ENCODE data around the gene ORC4.

The ORC4 gene

GRCh38 chr2:147888680-147889079 lies 131.9 kb downstream of the ORC4 start:
- Histone ChIP-seq H3K9ac (ENCODE audit: low read length) (peak overlapping the region; percentile 53), H3K4me3 (ENCODE audit: low read length) (peak overlapping the region; percentile 68), H3K36me3 (ENCODE audit: control insufficient read depth, insufficient read depth, low read length, severe bottlenecking) (no peaks in the 10 kb centered on the region), H3K4me1 (ENCODE audit: control insufficient read depth, insufficient read depth, low read length) (peaks cover 12% of the 10 kb centered on the region), H3K27me3 (replicated peaks; ENCODE audit: control insufficient read depth, insufficient read depth, low read length) (no peaks in the 10 kb centered on the region), H3K9me3 (ENCODE audit: control insufficient read depth, low read length) (no peaks in the 10 kb centered on the region)
- no peak for DNase-seq (ENCODE audit: low read depth)

DNA sequence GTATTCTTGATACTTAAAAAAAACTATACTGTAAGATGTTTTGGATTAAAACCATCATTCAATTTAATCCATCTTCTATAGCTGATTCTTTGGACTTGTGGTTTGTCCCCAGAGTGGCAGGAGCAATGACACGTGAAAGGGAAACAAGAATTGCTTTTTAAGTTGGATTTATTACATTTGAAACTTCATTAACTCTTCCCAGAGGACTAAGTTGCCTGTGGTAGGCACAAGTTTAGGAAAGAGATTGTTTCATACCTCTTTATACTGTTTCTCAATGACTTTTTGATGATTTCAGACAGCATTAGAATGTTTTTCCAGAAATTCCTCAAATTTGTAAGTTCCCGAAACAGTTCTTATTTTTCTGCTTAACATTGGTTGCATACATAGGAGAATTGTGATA lies 134.4 kb downstream of the ORC4 start:
- no peaks in the 10 kb centered on the region for H3K9me3 ChIP-seq (ENCODE audit: control insufficient read depth, low read length)
- peaks cover 12% of the 10 kb centered on the region for H3K4me1 ChIP-seq (ENCODE audit: control insufficient read depth, insufficient read depth, low read length)
- H3K4me3 ChIP-seq (ENCODE audit: low read length): no peak overlapping the region
- no peak for DNase-seq (ENCODE audit: low read depth)
- H3K27me3 ChIP-seq (replicated peaks; ENCODE audit: control insufficient read depth, insufficient read depth, low read length): no peaks in the 10 kb centered on the region
- no peaks in the 10 kb centered on the region for H3K36me3 ChIP-seq (ENCODE audit: control insufficient read depth, insufficient read depth, low read length, severe bottlenecking)
- no peak overlapping the region for H3K9ac ChIP-seq (ENCODE audit: low read length)

DNA sequence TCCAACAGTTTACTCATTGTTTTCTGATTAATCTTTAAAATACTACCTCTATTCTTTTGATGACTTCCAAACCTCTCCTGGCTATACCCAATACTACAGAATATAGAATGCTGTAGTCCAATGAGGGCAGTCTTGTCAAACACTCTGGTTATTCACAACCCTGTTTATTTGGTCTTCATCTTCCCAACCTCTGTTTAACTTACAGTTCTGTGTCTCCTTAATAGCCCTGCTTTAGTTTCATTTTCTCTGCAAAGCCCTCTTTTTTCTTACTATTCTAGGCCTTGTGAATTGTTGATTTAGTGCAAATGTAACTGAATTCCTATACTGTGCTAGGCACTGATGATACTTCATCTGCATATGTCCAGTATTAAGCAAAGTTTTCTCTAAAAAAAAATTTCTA lies 135.7 kb downstream of the ORC4 start:
- Histone ChIP-seq H3K36me3 (ENCODE audit: control insufficient read depth, insufficient read depth, low read length, severe bottlenecking) (no peaks in the 10 kb centered on the region), H3K9ac (ENCODE audit: low read length) (no peak overlapping the region), H3K4me3 (ENCODE audit: low read length) (peak overlapping the region; percentile 11), H3K4me1 (ENCODE audit: control insufficient read depth, insufficient read depth, low read length) (peaks cover 12% of the 10 kb centered on the region), H3K9me3 (ENCODE audit: control insufficient read depth, low read length) (no peaks in the 10 kb centered on the region), H3K27me3 (replicated peaks; ENCODE audit: control insufficient read depth, insufficient read depth, low read length) (no peaks in the 10 kb centered on the region)
- peak; percentile 21 for DNase-seq (ENCODE audit: low read depth)

DNA sequence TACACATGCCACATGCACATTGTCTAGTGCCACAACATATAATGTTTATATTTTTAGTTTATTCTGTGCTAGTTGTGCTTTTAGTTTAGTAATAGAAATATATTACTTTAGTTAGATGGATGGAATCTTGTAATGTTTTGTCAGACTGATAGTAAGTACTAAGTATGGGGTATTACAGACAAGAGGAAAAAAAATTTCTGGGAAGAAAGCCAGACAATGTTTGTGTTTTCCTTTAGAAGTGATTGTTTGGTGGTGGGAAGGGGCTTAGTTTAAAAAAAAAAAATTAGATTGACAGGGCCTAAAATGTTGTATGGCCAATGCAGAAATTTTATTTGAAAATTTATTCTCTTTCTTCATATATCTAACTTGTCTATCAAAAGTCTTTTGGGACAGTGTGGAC lies 137.9 kb downstream of the ORC4 start:
- no peak overlapping the region for H3K4me3 ChIP-seq (ENCODE audit: low read length)
- H3K9me3 ChIP-seq (ENCODE audit: control insufficient read depth, low read length): no peaks in the 10 kb centered on the region
- no peak for DNase-seq (ENCODE audit: low read depth)
- peaks cover 7% of the 10 kb centered on the region for H3K4me1 ChIP-seq (ENCODE audit: control insufficient read depth, insufficient read depth, low read length)
- H3K27me3 ChIP-seq (replicated peaks; ENCODE audit: control insufficient read depth, insufficient read depth, low read length): no peaks in the 10 kb centered on the region
- no peak overlapping the region for H3K9ac ChIP-seq (ENCODE audit: low read length)
- no peaks in the 10 kb centered on the region for H3K36me3 ChIP-seq (ENCODE audit: control insufficient read depth, insufficient read depth, low read length, severe bottlenecking)
